Measurements from ENCODE around the gene PANK2. TPM values are rescaled to one million over a fixed set of nuclear protein-coding genes. Genes with fewer than 3 reads are reported as not detected.

Gene PANK2
- total RNA-seq, 4 donors from 2014 or later = 26.6 to 40.9 (median 27.4) TPM

DNA sequence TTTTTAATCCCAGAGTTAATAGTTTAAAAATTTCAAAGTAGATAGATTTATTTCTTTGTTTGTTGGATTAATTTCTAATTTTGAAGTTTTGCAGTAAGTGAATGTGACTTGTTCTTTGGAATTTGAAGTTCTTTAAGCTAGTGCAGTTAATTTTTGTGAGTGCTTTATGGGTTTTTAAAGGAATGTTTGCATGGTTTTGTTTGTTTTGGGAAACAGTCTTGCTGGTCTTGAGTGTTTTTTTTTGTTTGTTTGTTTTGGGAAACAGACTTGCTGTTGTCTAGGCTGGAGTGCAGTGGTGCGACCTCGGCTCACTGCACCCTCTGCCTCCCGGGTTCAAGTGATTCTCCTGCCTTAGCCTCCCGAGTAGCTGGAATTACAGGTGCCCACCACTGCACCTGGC lies 9.5 kb downstream of the PANK2 start:
- Histone ChIP-seq H3K4me3 (no peak overlapping the region), H3K27me3 (no peaks in the 10 kb centered on the region), H3K4me1 (peaks cover 79% of the 10 kb centered on the region), H3K27ac (no peak overlapping the region), H3K9me3 (no peaks in the 10 kb centered on the region), H3K36me3 (no peaks in the 10 kb centered on the region)
- WGBS = 60% methylated on average over 4 of the region's 4 CpGs
- TF ChIP-seq, protein P1, sequence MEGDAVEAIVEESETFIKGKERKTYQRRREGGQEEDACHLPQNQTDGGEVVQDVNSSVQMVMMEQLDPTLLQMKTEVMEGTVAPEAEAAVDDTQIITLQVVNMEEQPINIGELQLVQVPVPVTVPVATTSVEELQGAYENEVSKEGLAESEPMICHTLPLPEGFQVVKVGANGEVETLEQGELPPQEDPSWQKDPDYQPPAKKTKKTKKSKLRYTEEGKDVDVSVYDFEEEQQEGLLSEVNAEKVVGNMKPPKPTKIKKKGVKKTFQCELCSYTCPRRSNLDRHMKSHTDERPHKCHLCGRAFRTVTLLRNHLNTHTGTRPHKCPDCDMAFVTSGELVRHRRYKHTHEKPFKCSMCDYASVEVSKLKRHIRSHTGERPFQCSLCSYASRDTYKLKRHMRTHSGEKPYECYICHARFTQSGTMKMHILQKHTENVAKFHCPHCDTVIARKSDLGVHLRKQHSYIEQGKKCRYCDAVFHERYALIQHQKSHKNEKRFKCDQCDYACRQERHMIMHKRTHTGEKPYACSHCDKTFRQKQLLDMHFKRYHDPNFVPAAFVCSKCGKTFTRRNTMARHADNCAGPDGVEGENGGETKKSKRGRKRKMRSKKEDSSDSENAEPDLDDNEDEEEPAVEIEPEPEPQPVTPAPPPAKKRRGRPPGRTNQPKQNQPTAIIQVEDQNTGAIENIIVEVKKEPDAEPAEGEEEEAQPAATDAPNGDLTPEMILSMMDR (IDR thresholded peaks at IDR 0.05) = no peak
- TF ChIP-seq EP300 (IDR thresholded peaks at IDR 0.05) (no peak), POLR2A (IDR thresholded peaks at IDR 0.05) (no peak)
- DNase-seq (ENCODE audit: low spot score in 2 of 2) = no peak

- WGBS = 68% methylated on average over 3 of the region's 3 CpGs
- no peaks in the 10 kb centered on the region for H3K9me3 ChIP-seq
- TF ChIP-seq, protein P1 (IDR thresholded peaks at IDR 0.05) = no peak
- no peak for TF ChIP-seq EP300 (IDR thresholded peaks at IDR 0.05)
- TF ChIP-seq POLR2A (IDR thresholded peaks at IDR 0.05) = no peak
- TF ChIP-seq POLR2AphosphoS5 (IDR thresholded peaks at IDR 0.05) = no peak
- no peak for DNase-seq (ENCODE audit: low spot score in 2 of 2)
- H3K27ac ChIP-seq = no peak overlapping the region
- H3K4me1 ChIP-seq = peaks cover 72% of the 10 kb centered on the region
- no peaks in the 10 kb centered on the region for H3K27me3 ChIP-seq
- no peak overlapping the region for H3K4me3 ChIP-seq
- H3K36me3 ChIP-seq = no peaks in the 10 kb centered on the region
These were observed 11.0 kb downstream of the PANK2 start for GRCh38 chr20:3900187-3900604.

- H3K27me3 ChIP-seq = no peaks in the 10 kb centered on the region
- TF ChIP-seq, protein P1 (IDR thresholded peaks at IDR 0.05) = no peak
- TF ChIP-seq POLR2A (IDR thresholded peaks at IDR 0.05) = no peak
- DNase-seq (ENCODE audit: low spot score in 2 of 2) = no peak
- no peaks in the 10 kb centered on the region for H3K9me3 ChIP-seq
- peaks cover 65% of the 10 kb centered on the region for H3K4me1 ChIP-seq
- H3K4me3 ChIP-seq = no peak overlapping the region
- no peak overlapping the region for H3K27ac ChIP-seq
- H3K36me3 ChIP-seq = no peaks in the 10 kb centered on the region
- WGBS = 69% methylated on average over 3 of the region's 3 CpGs
These were observed 12.0 kb downstream of the PANK2 start for GRCh38 chr20:3901028-3901705.

DNA sequence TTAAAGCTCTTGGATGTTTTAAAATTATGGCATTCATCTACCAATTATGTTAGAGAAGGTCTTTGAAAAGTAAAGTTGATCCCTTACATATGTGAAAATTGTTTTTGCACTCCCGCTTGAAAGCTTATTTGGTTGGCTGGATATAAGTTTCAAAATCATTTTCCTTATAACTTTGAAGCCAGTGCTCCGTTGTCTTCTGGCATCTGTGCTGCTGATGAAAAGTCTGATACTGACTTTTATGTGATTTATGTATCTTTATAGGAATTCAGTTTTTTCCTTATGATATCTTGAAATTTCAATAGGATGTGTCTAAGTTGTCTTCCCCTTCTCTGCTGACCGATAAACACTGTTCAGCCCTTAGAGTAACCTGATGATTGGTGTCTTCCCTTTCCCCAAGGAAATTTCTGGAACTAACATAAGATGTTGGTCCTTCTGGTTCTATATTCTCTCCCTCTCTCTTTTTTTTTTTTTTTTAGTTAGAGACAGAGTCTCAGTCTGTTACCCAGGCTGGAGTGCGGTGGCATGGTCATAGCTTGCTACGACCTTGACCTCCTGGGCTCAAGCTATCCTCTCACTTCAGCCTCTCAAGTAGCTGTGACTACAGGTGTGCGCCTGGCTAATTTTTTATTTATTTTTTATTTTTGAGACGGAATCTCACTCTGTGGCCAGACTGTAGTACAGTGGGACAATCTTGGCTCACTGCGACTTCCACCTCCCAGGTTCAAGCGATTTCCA lies 12.7 kb downstream of the PANK2 start:
- no peak for DNase-seq (ENCODE audit: low spot score in 2 of 2)
- no peaks in the 10 kb centered on the region for H3K9me3 ChIP-seq
- H3K27ac ChIP-seq = no peak overlapping the region
- H3K4me1 ChIP-seq = peaks cover 58% of the 10 kb centered on the region
- TF ChIP-seq EP300 (IDR thresholded peaks at IDR 0.05) (no peak), POLR2AphosphoS5 (IDR thresholded peaks at IDR 0.05) (no peak), POLR2A (IDR thresholded peaks at IDR 0.05) (no peak)
- TF ChIP-seq, protein P1 (IDR thresholded peaks at IDR 0.05) = no peak
- WGBS = 65% methylated on average over 9 of the region's 9 CpGs
- no peak overlapping the region for H3K4me3 ChIP-seq
- no peaks in the 10 kb centered on the region for H3K36me3 ChIP-seq
- H3K27me3 ChIP-seq = no peaks in the 10 kb centered on the region

DNA sequence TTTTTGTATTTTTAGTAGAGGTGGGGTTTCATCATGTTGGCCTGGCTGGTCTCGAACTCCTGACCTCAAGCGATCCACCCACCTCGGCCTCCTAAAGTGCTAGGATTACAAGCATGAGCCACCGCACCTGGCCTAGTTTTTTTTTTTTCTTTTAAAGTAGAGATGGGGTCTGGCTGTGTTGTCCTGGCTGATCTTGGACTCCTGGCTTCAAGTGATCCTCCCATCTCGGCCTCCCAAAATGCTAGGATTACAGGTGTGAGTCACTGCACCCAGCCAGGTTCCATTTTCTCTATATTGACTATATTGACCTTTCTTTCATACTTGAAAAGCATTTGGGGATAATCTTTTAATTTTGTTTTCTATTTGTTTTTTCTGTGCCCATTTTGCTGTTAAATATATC lies 13.3 kb downstream of the PANK2 start:
- Histone ChIP-seq H3K36me3 (no peaks in the 10 kb centered on the region), H3K27ac (no peak overlapping the region), H3K4me3 (no peak overlapping the region), H3K9me3 (no peaks in the 10 kb centered on the region), H3K4me1 (peaks cover 52% of the 10 kb centered on the region), H3K27me3 (no peaks in the 10 kb centered on the region)
- no peak for DNase-seq (ENCODE audit: low spot score in 2 of 2)
- 94% methylated on average over 5 of the region's 5 CpGs for WGBS
- TF ChIP-seq EP300 (IDR thresholded peaks at IDR 0.05) = no peak
- no peak for TF ChIP-seq POLR2AphosphoS5 (IDR thresholded peaks at IDR 0.05)
- no peak for TF ChIP-seq POLR2A (IDR thresholded peaks at IDR 0.05)
- TF ChIP-seq, protein P1 (IDR thresholded peaks at IDR 0.05) = no peak

Measured in suprapubic skin (tissue), 4 donors.